GM19043 (cell line): ENCODE results near the gene CFAP70.
"Not testable (repeated sequence)": the region's sequence is repeated elsewhere in the genome, so short reads cannot be mapped to it uniquely, and the experiment has no call there.

Experiments
- ATAC-seq: cut with Tn5 transposase; IDR thresholded peaks from one replicate; pipeline ENCODE4 v1.9.1; 2021; ENCODE audit warnings: low read depth; ENCODE audit not compliant: unreplicated experiment

Gene CFAP70

DNA sequence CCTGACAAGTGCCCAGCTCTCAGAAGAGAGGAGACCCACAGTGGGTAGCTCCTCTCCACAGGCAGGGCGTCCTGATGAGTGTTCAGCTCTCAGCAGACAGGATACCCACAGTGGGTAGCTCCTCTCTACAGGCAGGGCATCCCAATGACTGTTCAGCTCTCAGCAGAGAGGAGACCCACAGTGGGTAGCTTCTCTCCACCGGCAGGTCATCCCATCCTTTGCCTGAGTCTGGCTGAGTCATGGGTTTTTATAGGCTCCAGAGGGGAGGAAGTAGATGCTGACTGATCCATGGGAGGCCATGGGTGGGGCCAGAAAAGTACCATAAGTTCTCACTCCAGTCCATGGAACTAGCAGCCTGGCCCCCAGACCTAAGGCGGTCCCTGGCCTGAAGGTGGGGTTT, 18.5 kb downstream of the CFAP70 start:
- ATAC-seq = no peak

DNA sequence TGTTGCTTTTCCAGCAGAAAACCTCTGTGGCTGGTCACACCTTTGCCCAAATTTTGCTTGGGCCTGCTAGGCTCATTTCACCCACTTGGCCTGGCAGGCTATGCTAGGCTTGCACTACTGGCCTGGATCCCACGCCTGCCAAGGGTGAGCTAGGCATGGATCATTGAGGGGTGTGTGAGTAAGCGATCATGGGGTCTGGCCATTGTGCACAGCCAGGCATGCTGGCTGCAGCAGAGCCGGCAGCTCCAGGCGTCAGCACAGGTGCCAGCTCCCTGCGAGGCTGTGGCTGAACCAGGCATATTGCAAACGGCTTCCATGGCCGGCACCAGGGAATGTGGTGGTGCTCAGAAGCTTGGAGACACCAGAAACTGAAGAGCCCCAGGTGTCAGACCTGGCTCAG, 19.2 kb downstream of the CFAP70 start:
- ATAC-seq = no peak

DNA sequence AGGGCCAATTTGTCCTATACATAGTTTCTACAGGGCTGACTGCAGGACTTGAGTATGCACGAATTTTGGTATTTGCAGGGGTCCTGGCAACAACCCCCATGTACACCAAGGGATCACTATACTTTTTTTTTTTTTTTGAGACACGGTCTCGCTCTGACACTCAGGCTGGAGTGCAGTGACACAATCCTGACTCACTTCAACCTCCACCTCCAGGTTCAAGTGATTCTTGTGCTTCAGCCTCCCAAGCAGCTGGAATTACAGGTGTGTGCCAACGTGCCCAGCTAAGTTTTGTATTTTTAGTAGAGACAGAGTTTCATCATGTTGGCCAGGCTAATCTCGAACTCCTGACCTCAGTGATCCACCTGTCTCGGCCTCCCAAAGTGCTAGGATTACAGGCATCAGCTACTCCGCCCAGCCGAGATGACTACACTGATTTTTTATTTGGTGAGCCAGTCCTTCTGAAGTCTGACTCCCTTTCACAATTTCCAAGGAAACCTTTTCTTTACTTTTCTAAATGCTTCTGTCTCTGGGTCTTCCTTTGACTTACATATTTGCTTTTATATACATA, 19.8 kb downstream of the CFAP70 start:
- ATAC-seq = no peak

DNA sequence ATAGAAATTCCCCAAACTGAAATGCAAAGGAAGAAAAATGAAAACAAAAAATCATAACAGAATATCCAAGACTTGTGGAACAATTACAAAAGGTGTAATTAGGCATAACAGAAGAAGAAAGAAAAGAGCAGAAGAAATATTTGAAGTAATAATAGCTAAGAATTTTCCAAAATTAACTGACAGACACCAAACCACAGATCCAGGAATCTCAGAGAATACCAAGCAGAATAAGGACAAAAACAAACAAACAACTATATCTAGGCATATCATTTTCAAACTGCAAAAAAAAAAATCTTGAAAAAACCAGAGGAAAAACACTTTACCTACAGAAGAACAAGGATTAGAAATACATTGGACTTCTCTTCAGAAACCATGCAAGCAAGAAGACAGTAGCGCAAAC, 25.5 kb downstream of the CFAP70 start:
- ATAC-seq = no peak

DNA sequence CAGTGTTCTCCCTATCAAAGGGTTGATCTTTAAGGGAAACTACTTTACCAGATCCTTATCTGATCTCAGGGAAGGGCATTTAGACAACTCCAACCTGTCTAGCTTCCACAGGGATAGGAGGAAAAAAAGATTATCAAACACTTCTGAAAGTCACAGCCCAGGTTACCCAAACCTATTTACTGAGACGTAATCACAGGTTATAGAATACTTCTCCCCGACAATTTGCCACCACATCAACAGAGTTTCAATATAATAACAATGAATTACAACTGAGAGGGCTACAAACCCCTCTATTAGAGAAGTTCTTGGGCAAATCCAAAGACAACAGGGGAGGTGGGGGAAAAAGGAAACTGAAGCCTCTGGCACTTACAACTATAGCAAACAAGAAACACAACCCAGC, 26.3 kb downstream of the CFAP70 start:
- no peak for ATAC-seq

DNA sequence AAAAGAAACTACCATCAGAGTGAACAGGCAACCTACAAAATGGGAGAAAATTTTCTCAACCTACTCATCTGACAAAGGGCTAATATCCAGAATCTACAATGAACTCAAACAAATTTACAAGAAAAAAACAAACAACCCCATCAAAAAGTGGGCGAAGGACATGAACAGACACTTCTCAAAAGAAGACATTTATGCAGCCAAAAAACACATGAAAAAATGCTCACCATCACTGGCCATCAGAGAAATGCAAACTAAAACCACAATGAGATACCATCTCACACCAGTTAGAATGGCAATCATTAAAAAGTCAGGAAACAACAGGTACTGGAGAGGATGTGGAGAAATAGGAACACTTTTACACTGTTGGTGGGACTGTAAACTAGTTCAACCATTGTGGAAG, 30.1 kb downstream of the CFAP70 start:
- not testable (repeated sequence) for ATAC-seq

DNA sequence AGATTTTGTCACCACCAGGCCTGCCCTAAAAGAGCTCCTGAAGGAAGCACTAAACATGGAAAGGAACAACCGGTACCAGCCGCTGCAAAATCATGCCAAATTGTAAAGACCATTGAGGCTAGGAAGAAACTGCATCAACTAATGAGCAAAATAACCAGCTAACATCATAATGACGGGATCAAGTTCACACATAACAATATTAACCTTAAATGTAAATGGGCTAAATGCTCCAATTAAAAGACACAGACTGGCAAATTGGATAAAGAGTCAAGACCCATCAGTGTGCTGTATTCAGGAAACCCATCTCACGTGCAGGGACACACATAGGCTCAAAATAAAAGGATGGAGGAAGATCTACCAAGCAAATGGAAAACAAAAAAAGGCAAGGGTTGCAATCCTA, 33.4 kb downstream of the CFAP70 start:
- ATAC-seq = not testable (repeated sequence)

DNA sequence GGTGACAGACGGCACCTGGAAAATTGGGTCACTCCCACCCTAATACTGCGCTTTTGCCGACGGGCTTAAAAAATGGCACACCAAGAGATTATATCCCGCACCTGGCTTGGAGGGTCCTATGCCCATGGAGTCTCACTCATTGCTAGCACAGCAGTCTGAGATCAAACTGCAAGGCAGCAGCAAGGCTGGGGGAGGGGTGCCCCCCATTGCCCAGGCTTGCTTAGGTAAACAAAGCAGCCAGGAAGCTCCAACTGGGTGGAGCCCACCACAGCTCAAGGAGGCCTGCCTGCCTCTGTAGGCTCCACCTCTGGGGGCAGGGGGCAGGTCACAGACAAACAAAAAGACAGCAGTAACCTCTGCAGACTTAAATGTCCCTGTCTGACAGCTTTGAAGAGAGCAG, 35.1 kb downstream of the CFAP70 start:
- not testable (repeated sequence) for ATAC-seq

DNA sequence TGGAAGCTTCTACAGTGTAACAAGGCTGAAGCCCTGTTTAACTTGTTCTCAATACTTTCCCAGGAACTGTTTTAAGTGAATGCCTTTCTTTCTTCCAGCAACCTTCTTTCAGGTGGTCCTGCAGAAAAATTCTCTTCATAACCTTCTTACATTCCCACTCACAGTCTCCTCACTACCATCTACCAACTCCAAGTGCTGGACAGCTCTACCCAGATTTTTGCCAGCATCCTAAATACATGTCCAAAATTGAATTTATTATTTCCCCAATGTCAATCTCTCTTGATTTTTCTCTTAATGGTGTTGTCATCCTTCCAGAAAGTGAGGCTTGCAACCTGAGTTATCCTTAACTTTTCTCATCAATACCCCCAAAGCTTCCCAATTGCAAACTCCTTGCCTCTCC, 48.2 kb downstream of the CFAP70 start:
- no peak for ATAC-seq

DNA sequence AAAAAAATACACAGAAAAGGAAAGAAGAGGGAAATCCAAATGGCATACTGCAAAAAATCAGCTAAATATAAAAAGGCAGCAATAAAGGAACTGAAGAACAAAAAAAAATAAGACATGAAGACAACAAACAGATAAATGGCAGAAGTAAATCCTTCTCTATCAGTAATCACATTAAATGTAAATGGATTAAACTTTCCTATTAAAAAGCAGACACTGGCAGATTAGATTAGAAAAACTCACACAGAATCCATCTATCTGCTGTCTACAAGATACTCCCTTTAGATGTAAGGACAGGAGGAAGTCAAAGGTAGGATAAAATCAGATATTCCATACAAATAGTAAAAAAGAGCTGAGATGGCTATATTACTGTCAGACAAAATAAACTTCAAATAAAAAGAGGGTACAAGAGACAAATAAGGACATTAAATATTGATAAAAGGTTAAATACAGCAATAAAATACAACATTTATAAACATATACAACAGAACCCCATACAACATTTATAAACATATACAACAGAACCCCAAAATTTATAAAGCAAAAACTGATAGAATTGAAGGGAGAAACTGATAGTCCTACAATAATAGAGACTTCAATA, 51.4 kb downstream of the CFAP70 start:
- no peak for ATAC-seq

DNA sequence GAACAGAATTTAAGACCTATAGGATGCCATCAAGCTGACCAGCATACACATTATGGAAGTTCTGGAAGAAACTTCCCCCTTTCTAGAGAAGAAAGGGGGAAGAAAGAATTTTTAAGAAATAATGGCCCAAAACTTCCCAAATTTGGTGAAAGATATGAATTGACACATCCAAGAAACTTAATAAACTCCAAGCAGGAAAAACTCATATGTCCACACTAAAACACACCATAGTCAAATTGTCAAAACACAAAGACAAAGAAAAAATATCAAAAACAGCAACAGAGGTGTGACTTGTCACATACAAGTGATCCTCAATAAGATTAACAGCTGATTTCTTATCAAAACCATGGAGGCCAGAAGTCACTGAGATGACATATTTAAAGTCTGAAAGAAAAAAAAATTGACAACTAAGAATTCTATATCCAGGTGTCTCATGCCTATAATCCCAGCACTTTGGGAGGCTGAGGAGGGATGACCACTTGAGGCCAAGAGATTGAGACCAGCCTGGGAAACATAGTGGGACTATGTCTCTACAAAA, 52.4 kb downstream of the CFAP70 start:
- ATAC-seq = no peak

DNA sequence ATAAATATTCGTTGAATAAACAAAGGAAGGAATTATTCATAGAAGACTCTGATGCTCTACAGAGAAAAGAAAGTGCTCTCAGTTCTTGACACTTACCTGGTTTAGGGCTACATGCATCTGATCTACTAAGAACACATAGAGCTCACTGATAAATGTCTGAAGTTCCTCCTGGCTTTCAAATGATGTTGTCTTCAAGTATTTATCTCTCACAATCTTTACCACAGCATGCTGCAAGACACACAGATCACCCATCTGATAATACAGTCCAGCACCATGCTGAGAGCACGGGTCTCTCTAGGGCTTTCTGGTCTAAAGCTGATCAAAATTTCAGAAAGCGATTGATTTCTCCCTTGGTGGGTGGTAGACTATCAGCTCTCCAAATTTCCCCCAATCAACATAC, 61.7 kb downstream of the CFAP70 start:
- no peak for ATAC-seq

DNA sequence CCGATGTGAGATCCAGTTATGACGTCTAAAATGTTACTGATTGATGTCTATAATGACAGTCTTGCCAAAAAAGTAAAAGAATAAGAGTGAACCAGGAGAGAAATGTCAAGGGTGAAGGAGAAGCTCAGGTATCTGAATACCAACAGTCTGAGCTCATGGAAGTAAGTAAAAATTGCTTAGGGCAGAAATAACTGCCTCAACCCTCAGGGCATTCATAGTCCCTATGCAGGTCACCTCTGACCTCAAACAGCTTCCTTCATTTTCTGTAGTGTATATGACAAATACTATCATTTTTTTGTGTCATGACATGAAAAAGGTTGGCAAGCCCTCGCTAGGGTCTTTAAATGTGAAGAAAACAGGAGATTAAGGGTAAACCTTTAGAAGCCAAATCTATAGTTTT, 65.2 kb downstream of the CFAP70 start:
- no peak for ATAC-seq

DNA sequence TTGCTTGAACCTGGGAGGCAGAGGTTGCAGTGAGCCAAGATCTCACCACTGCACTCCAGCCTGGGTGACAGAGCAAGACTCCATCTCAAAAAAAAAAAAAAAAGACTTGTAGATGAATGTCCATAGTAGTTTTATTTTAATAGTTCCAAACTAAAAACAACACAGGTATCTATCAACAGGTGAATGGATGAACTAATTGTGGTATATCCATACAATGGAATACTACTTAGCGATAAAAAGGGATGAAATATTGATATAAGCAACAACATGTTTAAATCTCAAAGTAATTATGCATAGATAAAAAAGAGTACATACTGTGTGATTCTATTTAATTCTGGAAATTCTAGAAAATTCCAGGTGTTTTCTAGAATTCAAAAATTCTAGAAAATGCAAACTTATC, 68.7 kb downstream of the CFAP70 start:
- ATAC-seq = no peak

DNA sequence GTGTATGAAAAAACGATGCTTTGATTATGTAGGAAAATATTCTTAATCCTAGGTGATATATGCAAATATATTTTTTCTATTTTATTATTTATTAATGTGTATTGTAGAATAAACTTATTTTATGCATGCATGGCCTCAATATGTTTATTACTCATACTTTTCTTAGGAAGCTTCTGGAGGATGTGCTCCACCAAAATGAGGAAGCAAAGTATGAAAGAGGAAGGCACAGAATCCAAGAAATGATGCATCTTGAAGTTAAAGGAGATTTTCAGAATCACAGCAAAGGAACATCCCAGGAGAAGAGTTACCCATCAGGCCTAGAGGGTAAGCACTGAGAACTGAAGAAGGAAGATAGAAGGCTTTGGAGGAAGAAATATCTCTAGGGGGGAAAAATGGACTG, 71.2 kb downstream of the CFAP70 start:
- ATAC-seq = no peak

DNA sequence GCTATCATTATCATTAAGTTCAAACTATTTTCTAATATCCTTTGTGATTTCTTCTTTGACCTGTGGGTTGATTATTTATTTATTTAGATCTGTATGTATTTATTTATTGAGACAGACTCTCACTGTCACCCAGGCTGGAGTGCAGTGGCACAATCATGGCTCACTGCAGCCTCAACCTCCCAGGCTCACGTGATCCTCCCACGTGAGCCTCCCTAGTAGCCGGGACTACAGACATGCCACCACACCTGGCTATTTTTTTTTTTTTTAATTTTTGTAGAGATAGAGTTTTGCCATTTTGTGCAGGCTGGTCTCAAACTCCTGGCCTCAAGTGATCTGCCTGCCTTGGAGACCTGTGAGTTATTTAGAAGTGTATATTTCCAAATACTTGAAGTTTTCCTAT, 77.6 kb downstream of the CFAP70 start:
- ATAC-seq = no peak

DNA sequence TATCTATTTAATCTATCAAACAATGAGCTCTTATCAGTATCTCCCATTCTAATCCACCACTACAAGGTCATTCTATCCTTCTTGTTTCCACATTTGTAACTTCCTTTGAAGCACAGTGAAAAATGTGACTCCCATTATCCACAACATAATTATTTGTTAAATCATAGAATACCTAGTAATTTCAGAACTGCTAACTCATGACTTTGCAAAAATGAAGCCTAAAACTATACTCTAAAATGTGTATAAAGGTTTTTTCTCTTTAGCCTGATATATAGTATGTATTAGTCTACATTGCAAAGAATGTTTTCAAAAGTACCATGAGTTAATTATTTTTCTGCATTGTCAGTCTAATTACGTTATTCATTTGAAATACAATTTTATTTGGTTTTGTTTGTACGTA, 94.2 kb downstream of the CFAP70 start:
- no peak for ATAC-seq

DNA sequence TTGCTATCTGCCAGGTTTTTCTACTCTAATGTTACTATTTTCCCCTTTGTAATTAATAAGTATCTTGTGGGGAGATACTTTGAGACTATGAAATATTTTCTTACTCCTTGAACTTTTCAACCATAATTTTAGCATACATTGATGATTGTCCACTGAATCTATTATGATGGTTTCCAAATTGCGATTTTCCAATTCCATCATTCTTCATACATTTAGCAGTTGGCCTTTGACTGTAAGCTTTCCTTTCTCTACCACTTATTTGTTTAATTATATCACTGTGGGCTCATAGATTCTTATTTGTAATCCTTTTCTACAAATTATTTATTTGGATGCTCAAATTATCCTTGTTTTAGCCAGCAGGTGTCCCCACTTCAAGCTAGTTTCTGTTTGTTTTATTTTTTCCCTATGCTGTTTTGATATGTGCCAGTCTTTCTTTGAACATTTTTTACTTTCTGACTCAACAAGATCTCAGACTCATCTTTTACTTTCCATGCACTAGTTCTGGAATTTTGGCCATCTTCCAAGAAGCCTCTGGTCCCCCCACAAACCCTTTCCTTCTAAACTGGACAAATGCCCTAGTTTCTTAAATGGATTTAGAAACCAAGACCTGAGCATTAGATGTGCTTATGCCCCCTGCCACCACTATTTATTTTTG, 94.8 kb downstream of the CFAP70 start:
- no peak for ATAC-seq

DNA sequence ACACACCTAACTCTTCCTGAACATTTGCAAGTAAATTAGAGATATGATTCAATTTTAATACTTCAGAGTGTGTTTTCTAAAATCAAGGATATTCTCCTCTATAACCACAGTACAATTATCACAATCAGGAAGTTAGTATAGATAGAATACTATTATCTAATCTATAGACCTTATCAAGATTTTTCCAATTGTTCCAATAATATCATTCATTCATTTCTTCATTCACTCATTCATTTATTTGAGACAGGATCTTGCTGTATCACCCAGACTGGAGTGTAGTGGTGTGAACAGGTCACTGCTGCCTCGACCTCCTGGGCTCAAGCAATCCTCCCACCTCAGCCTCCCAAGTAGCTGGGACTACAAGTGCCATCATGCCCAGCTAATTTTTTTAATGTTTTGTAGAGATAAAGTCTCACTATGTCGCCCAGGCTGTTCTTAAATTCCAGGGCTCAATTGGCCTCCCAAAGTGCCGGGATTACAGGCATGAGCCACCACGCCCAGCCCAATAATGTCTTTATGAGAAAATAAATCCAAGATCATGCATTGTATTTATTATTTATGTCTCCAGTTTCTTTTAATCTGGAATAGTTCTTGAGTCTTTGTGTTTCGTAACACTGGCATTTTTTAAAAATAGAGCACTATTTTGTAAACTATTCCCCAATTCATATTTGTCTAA, 95.6 kb downstream of the CFAP70 start:
- ATAC-seq = no peak

DNA sequence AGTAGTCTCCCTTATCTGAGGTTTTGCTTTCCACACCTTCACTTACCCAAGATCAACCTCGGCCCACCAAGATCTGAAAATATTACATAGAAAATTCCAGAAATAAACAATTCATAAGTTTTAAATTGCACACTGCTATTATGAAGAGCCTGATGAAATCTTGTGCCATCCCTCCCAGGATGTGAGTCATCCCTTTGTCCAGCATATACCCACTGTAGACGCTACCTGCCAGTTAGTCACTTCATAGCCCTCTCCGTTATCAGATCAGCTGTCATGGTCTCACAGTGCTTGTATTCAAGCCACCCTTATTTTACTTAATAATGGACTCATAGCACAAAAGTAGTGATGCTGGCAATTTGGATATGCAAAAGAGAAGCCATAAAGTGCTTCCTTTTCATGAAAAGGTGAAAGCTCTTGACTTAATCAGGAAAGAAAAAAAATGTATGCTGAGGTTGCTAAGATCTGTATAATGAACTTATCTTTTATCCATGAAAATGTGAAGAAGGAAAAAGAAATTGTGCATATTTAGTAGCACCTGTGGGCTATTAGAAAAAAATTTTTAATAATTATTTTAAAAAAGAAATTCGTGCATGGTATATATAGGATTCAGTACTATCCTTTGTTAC, 96.4 kb downstream of the CFAP70 start:
- no peak for ATAC-seq

DNA sequence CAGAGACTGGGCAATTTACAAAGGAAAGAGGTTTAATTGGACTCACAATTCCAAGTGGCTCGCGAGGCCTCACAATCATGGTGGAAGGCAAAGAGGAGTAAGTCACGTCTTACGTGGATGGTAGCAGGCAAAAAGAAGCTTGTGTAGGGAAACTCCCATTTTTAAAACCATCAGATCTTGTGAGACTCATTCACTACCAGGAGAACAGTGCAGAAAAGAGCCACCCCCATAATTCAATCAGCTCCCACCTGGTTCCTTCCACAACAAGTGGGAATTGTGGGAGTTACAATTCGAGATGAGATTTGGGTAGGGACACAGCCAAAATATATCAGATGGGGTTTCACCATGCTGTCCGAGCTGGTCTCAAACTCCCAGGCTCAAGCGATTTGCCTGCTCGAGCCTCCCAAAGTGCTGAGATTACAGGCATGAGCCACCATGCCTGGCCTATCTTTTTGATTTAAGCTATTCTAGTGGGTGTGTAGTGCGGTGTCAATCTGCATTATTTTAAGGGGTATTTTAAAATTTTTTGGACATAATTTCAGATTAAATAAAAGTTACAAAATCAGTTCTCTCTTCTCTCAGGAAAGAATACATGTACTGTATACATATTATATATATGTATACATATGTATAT, 97.2 kb downstream of the CFAP70 start:
- no peak for ATAC-seq
